ENCODE measurements around the gene UTP18.

GRCh38 chr17:51263006-51263405, 2.7 kb downstream of the UTP18 start:
- TF ChIP-seq CTCF (IDR thresholded peaks at IDR 0.05; ENCODE audit: low read depth, low read length, missing input control) (no peak), RAD21 (IDR thresholded peaks at IDR 0.05) (no peak), REST (IDR thresholded peaks at IDR 0.05) (no peak), TAF1 (conservative IDR thresholded peaks at IDR 0.05) (no peak), MAX (IDR thresholded peaks at IDR 0.05) (no peak), SP1 (IDR thresholded peaks at IDR 0.05) (no peak), JUND (IDR thresholded peaks at IDR 0.05) (no peak), GABPA (IDR thresholded peaks at IDR 0.05 in 1 of 2, conservative IDR thresholded peaks at IDR 0.05 in 1 of 2) (no peak), FOXA1 (IDR thresholded peaks at IDR 0.05) (no peak), HNF4G (IDR thresholded peaks at IDR 0.05) (no peak), RXRA (IDR thresholded peaks at IDR 0.05) (no peak), YY1 (IDR thresholded peaks at IDR 0.05) (no peak), HNF4A (conservative IDR thresholded peaks at IDR 0.05) (no peak), EGR1 (IDR thresholded peaks at IDR 0.05; ENCODE audit: low read depth in 2 of 2) (no peak)
